ENCODE results near the gene CUL5. TPM values are rescaled to one million over a fixed set of nuclear protein-coding genes. Genes with fewer than 3 reads are reported as not detected.
"Not testable (repeated sequence)": the region's sequence is repeated elsewhere in the genome, so short reads cannot be mapped to it uniquely, and the experiment has no call there.

Gene CUL5
- total RNA-seq, 1 experiment from 2014 or later = 25.0 TPM

- peak; percentile 14 for DNase-seq (ENCODE audit: low read depth)
These were observed 11.3 kb downstream of the CUL5 start for GRCh38 chr11:108019870-108020540.

- no peak for DNase-seq (ENCODE audit: low read depth)
These were observed 16.8 kb downstream of the CUL5 start for GRCh38 chr11:108025387-108026080.

- DNase-seq (ENCODE audit: low read depth) = peak; percentile 8
These were observed 18.4 kb downstream of the CUL5 start for GRCh38 chr11:108027057-108027456.

GRCh38 chr11:108028822-108029441 is 20.2 kb downstream of the CUL5 start:
- not testable (repeated sequence) for DNase-seq (ENCODE audit: low read depth)

- not testable (repeated sequence) for DNase-seq (ENCODE audit: low read depth)
These were observed 22.9 kb downstream of the CUL5 start for GRCh38 chr11:108031604-108032003.

- no peak for DNase-seq (ENCODE audit: low read depth)
These were observed 24.1 kb downstream of the CUL5 start for GRCh38 chr11:108032800-108033199.

GRCh38 chr11:108034034-108034433 is 25.3 kb downstream of the CUL5 start:
- DNase-seq (ENCODE audit: low read depth) = no peak

- DNase-seq (ENCODE audit: low read depth) = no peak
These were observed 26.3 kb downstream of the CUL5 start for GRCh38 chr11:108034952-108035351.

- no peak for DNase-seq (ENCODE audit: low read depth)
These were observed 27.0 kb downstream of the CUL5 start for GRCh38 chr11:108035690-108036089.

GRCh38 chr11:108037211-108037610 is 28.5 kb downstream of the CUL5 start:
- no peak for DNase-seq (ENCODE audit: low read depth)

- no peak for DNase-seq (ENCODE audit: low read depth)
These were observed 28.9 kb downstream of the CUL5 start for GRCh38 chr11:108037636-108038035.

- no peak for DNase-seq (ENCODE audit: low read depth)
These were observed 39.6 kb downstream of the CUL5 start for GRCh38 chr11:108048269-108048668.

- no peak for DNase-seq (ENCODE audit: low read depth)
These were observed 53.6 kb downstream of the CUL5 start for GRCh38 chr11:108062336-108062735.

- DNase-seq (ENCODE audit: low read depth) = no peak
These were observed 54.7 kb downstream of the CUL5 start for GRCh38 chr11:108063410-108063809.

GRCh38 chr11:108069947-108070346 is 61.2 kb downstream of the CUL5 start:
- DNase-seq (ENCODE audit: low read depth) = peak; percentile 17

GRCh38 chr11:108084811-108085210 is 76.1 kb downstream of the CUL5 start:
- DNase-seq (ENCODE audit: low read depth) = no peak

- DNase-seq (ENCODE audit: low read depth) = no peak
These were observed 77.0 kb downstream of the CUL5 start for GRCh38 chr11:108085672-108086071.

- DNase-seq (ENCODE audit: low read depth) = no peak
These were observed 83.4 kb downstream of the CUL5 start for GRCh38 chr11:108092134-108092533.

- no peak for DNase-seq (ENCODE audit: low read depth)
These were observed 84.6 kb downstream of the CUL5 start for GRCh38 chr11:108093128-108093904.

- no peak for DNase-seq (ENCODE audit: low read depth)
These were observed 88.5 kb downstream of the CUL5 start for GRCh38 chr11:108097179-108097578.

GRCh38 chr11:108101090-108101775 is 92.5 kb downstream of the CUL5 start:
- DNase-seq (ENCODE audit: low read depth) = no peak

- DNase-seq (ENCODE audit: low read depth) = no peak
These were observed 102.4 kb downstream of the CUL5 start for GRCh38 chr11:108111126-108111525.
